ENCODE data around the gene GABBR2.

DNA sequence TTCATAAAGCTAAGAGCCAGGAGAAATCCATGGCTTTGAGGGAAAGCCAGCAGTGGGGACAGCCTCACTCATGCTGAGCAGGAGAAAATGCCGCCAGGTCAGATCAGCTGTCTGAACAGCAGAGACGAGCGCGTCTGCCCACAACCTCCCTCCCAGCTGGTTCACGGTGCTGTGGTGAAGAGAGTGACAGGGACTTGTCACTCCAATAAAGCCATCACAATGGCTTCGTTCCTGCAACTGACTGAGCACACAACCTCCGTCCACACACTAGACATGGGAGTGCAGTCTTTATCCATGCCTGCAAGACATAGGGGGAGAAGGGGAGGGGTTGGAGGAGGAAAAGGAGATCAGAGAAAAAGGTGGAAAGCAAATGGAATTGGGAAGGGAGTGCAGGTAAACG, 206.9 kb downstream of the GABBR2 start:
- TF ChIP-seq, protein P1, sequence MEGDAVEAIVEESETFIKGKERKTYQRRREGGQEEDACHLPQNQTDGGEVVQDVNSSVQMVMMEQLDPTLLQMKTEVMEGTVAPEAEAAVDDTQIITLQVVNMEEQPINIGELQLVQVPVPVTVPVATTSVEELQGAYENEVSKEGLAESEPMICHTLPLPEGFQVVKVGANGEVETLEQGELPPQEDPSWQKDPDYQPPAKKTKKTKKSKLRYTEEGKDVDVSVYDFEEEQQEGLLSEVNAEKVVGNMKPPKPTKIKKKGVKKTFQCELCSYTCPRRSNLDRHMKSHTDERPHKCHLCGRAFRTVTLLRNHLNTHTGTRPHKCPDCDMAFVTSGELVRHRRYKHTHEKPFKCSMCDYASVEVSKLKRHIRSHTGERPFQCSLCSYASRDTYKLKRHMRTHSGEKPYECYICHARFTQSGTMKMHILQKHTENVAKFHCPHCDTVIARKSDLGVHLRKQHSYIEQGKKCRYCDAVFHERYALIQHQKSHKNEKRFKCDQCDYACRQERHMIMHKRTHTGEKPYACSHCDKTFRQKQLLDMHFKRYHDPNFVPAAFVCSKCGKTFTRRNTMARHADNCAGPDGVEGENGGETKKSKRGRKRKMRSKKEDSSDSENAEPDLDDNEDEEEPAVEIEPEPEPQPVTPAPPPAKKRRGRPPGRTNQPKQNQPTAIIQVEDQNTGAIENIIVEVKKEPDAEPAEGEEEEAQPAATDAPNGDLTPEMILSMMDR (conservative IDR thresholded peaks at IDR 0.05 in 1 of 2, IDR thresholded peaks at IDR 0.05 in 1 of 2; ENCODE audit: extremely low read depth in 1 of 2, insufficient read depth in 1 of 2, low read depth in 1 of 2, low read length in 2 of 2) = no peak
- no peak for TF ChIP-seq EZH2 (IDR thresholded peaks at IDR 0.05; ENCODE audit: borderline replicate concordance, low read length)

Measured in mammary epithelial cell (primary cell).